Keratinocyte (primary cell): Measurements from ENCODE around the gene FTO. TPM values are rescaled to one million over a fixed set of nuclear protein-coding genes. Genes with fewer than 3 reads are reported as not detected.

Source experiments
- DNase-seq: peaks from one replicate; pipeline ENCODE4 v3.0.0-alpha.2; 2011; ENCODE audit warnings: low read depth, missing footprints, low spot score
- FAIRE-seq: peaks from 2 replicates; lab custom pipeline; 2011; peaks lifted over from hg19 to GRCh38; lab: Jason Lieb, UNC
- H2AFZ ChIP-seq: 2 replicates; pipeline ENCODE4 v1.6.0; 2012; ENCODE audit warnings: low read length, control low read depth, inconsistent platforms; ENCODE audit not compliant: control insufficient read depth
- H3K27ac ChIP-seq: 2 replicates; pipeline ENCODE4 v1.5.1; 2011; ENCODE audit warnings: low read length; ENCODE audit not compliant: control insufficient read depth, insufficient read depth
- H3K27me3 ChIP-seq: 3 replicates; pipeline ENCODE4 v1.6.0; 2011; ENCODE audit warnings: low read length; ENCODE audit not compliant: control insufficient read depth, insufficient read depth; ENCODE audit errors: extremely low read depth
- H3K36me3 ChIP-seq, 2 experiments: 2 replicates in 1 of 2; 3 replicates in 1 of 2; pipeline ENCODE4 v1.5.1; 2011; ENCODE audit warnings: low read length in 2 of 2, mild to moderate bottlenecking in 1 of 2; ENCODE audit not compliant: control insufficient read depth in 2 of 2, insufficient read depth in 2 of 2; ENCODE audit errors: extremely low read depth in 1 of 2
- H3K4me1 ChIP-seq: 3 replicates; pipeline ENCODE4 v1.5.1; 2011; ENCODE audit warnings: low read length; ENCODE audit not compliant: control insufficient read depth, insufficient read depth; ENCODE audit errors: extremely low read depth
- H3K4me2 ChIP-seq: 3 replicates; pipeline ENCODE4 v1.6.0; 2011; ENCODE audit warnings: low read depth, low read length; ENCODE audit not compliant: control insufficient read depth, insufficient read depth; ENCODE audit errors: extremely low read depth
- H3K4me3 ChIP-seq, 3 experiments: fragments of 200-600 bp in 1 of 3; sonication (generic) in 1 of 3; 2 replicates in 2 of 3; 3 replicates in 1 of 3; pipeline ENCODE4 v1.5.1; 2011 to 2016; ENCODE audit warnings: low read length in 3 of 3, mild to moderate bottlenecking in 3 of 3, control low read depth in 2 of 3, inconsistent platforms in 1 of 3, low read depth in 1 of 3, mixed read lengths in 1 of 3, mixed run types in 1 of 3, moderate library complexity in 1 of 3; ENCODE audit not compliant: control insufficient read depth in 2 of 3, insufficient read depth in 2 of 3; ENCODE audit errors: extremely low read depth in 1 of 3
- H3K79me2 ChIP-seq: 2 replicates; pipeline ENCODE4 v1.6.0; 2012; ENCODE audit warnings: low read length; ENCODE audit not compliant: control insufficient read depth, insufficient read depth
- H3K9ac ChIP-seq: 3 replicates; pipeline ENCODE4 v1.6.0; 2011; ENCODE audit warnings: low read length; ENCODE audit not compliant: control insufficient read depth, insufficient read depth; ENCODE audit errors: extremely low read depth
- H3K9me1 ChIP-seq: 3 replicates; pipeline ENCODE4 v1.6.0; 2011; ENCODE audit warnings: low read length; ENCODE audit not compliant: control insufficient read depth, insufficient read depth; ENCODE audit errors: extremely low read depth
- H3K9me3 ChIP-seq: 2 replicates; pipeline ENCODE4 v1.5.1; 2012; ENCODE audit warnings: low read depth, low read length; ENCODE audit not compliant: control insufficient read depth
- H4K20me1 ChIP-seq: 3 replicates; pipeline ENCODE4 v1.6.0; 2011; ENCODE audit warnings: low read length; ENCODE audit not compliant: control insufficient read depth, insufficient read depth; ENCODE audit errors: extremely low read depth
- EZH2 ChIP-seq: IDR thresholded peaks from one replicate; pipeline ENCODE4 v1.6.1; 2012; ENCODE audit warnings: inconsistent platforms, mild to moderate bottlenecking, low read length, moderate library complexity
- dilution Hi-C: fragments of 300-500 bp; cut with MboI; formaldehyde crosslinking; loops from one replicate; pipeline ENCODE4 v1.7.0; 2020; ENCODE audit warnings: low sequenced_read_pairs; ENCODE audit not compliant: extremely low pct_ligation_motif_present
- polyA plus RNA-seq, 5 experiments: library from polyadenylated mRNA; depleted of rRNA in 3 of 5; stranded (reverse) in 3 of 5; stranded (forward) in 1 of 5; unstranded in 1 of 5; fragments of >200 nt; gene quantifications; 1 replicate in 1 of 5; 2 replicates in 3 of 5; 3 replicates in 1 of 5; pipeline versions ENCODE4 v1.2.1 to v1.2.3, GENCODE V29; 2011 to 2012; ENCODE audit warnings: missing spikeins in 2 of 5, low read depth in 1 of 5, low replicate concordance in 1 of 5
- TF ChIP-seq, protein P1 (sequence below), 3 experiments: IDR thresholded peaks in 1 of 3; conservative IDR thresholded peaks in 1 of 3; optimal IDR thresholded peaks in 1 of 3; 2 replicates in 2 of 3; 3 replicates in 1 of 3; pipeline versions ENCODE3 to v1.5.1; 2011; ENCODE audit warnings: low read length in 3 of 3, mild to moderate bottlenecking in 3 of 3, moderate library complexity in 2 of 3, control low read depth in 1 of 3, inconsistent platforms in 1 of 3; ENCODE audit not compliant: insufficient read depth in 2 of 3; ENCODE audit errors: extremely low read depth in 1 of 3

The FTO gene
- polyA plus RNA-seq, 1 donor (not counting 4 experiments of a cell fraction or from before 2014, with no cell fraction given): 56.4 TPM

DNA sequence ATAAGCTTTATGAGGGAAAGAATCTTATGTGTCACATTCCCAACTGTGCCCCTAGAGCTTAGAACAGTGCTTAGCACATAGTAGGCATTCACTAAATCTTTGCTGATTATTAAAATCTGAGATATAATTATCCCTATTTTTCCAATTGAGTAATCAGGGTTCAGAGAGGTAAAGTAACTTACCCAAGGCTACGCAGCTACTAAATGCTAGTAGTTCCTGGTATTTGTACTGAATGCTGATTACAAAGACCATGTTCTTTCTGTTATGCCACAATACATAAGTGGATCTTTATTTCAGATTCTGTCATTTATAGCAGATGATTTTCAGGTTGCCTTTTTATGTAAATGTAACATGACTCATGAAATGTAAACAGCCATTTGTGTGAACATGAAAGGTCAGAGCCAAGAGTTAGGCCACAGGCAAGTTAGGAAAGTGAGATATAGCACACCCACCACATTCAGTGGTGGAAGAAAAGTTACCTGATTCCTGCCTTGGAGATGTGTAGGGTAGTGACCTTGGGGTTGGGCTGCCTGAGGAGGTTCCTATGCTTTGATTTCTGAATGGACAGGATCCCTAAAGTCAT is 77.2 kb downstream of the FTO start:
- H3K4me1 ChIP-seq: peaks cover 50% of the 10 kb centered on the region
- peak overlapping the region; percentile 28 for H3K27ac ChIP-seq
- H3K9me1 ChIP-seq: no peaks in the 10 kb centered on the region
- peaks cover 28% of the 10 kb centered on the region for H3K79me2 ChIP-seq
- TF ChIP-seq, protein P1, sequence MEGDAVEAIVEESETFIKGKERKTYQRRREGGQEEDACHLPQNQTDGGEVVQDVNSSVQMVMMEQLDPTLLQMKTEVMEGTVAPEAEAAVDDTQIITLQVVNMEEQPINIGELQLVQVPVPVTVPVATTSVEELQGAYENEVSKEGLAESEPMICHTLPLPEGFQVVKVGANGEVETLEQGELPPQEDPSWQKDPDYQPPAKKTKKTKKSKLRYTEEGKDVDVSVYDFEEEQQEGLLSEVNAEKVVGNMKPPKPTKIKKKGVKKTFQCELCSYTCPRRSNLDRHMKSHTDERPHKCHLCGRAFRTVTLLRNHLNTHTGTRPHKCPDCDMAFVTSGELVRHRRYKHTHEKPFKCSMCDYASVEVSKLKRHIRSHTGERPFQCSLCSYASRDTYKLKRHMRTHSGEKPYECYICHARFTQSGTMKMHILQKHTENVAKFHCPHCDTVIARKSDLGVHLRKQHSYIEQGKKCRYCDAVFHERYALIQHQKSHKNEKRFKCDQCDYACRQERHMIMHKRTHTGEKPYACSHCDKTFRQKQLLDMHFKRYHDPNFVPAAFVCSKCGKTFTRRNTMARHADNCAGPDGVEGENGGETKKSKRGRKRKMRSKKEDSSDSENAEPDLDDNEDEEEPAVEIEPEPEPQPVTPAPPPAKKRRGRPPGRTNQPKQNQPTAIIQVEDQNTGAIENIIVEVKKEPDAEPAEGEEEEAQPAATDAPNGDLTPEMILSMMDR (optimal IDR thresholded peaks at IDR 0.05 in 1 of 3, IDR thresholded peaks at IDR 0.05 in 1 of 3, conservative IDR thresholded peaks at IDR 0.05 in 1 of 3; ENCODE audit: extremely low read depth in 1 of 3, insufficient read depth in 2 of 3, low read length in 3 of 3): no peak
- no peak for TF ChIP-seq EZH2
- no peak overlapping the region for H3K9ac ChIP-seq
- H3K4me3 ChIP-seq: no peak overlapping the region
- H4K20me1 ChIP-seq: no peaks in the 10 kb centered on the region
- DNase-seq: no peak
- H3K4me2 ChIP-seq: peak overlapping the region; percentile 13
- H3K9me3 ChIP-seq: no peaks in the 10 kb centered on the region
- peak; percentile 84 for FAIRE-seq
- H3K36me3 ChIP-seq: no peaks in the 10 kb centered on the region
- dilution Hi-C loops: no loop called here
- no peaks in the 10 kb centered on the region for H3K27me3 ChIP-seq
- no peak overlapping the region for H2AFZ ChIP-seq

DNA sequence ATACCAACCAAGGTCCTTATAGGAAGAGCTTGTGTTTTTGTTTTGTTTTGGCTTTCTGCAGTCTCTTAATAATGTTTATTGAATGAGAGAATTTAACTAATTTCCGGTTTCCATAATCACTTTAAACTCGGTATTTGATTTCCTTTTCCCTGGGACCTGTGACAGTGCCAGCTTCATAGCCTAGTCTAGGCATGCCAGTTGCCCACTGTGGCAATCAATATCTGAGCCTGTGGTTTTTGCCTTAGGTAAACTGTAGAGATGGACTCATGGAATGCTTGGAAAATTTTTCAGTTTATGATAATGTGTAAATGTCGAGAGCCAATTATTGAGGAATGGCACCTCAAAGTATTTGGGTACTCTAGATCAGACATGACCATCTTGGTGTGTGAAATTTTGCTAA is 78.2 kb downstream of the FTO start:
- peaks cover 46% of the 10 kb centered on the region for H3K4me1 ChIP-seq
- peaks cover 28% of the 10 kb centered on the region for H3K79me2 ChIP-seq
- H3K27ac ChIP-seq: peak overlapping the region; percentile 28
- H3K36me3 ChIP-seq: no peaks in the 10 kb centered on the region
- peak; percentile 58 for FAIRE-seq
- H4K20me1 ChIP-seq: no peaks in the 10 kb centered on the region
- H3K9ac ChIP-seq: no peak overlapping the region
- no peak overlapping the region for H3K4me3 ChIP-seq
- H3K9me3 ChIP-seq: no peaks in the 10 kb centered on the region
- TF ChIP-seq, protein P1 (optimal IDR thresholded peaks at IDR 0.05 in 1 of 3, IDR thresholded peaks at IDR 0.05 in 1 of 3, conservative IDR thresholded peaks at IDR 0.05 in 1 of 3; ENCODE audit: extremely low read depth in 1 of 3, insufficient read depth in 2 of 3, low read length in 3 of 3): no peak
- no peak for TF ChIP-seq EZH2
- DNase-seq: no peak
- H3K4me2 ChIP-seq: peak overlapping the region; percentile 18
- no peaks in the 10 kb centered on the region for H3K9me1 ChIP-seq
- no peaks in the 10 kb centered on the region for H3K27me3 ChIP-seq
- no peak overlapping the region for H2AFZ ChIP-seq
- dilution Hi-C loops: no loop called here
